Spleen (tissue), 11 donors: Measurements from ENCODE around the gene CASP3. TPM values are rescaled to one million over a fixed set of nuclear protein-coding genes. Genes with fewer than 3 reads are reported as not detected.

Experiments
- DNase-seq: peaks from one replicate; pipeline ENCODE4 v3.0.0-alpha.2; 2020
- H3K27ac ChIP-seq, 8 donors: fragments of 200-600 bp; sonication (generic) in 7 of 8; 1 replicate in 4 of 8; 2 replicates in 4 of 8; pipeline versions ENCODE4 v1.5.0 to v1.8.0; 2016 to 2021; ENCODE audit warnings: inconsistent platforms in 4 of 8, mild to moderate bottlenecking in 4 of 8, moderate library complexity in 1 of 8
- H3K27me3 ChIP-seq, 7 donors: fragments of 200-600 bp; sonication (generic) in 6 of 7; replicated peaks in 1 of 7; 1 replicate in 4 of 7; 2 replicates in 3 of 7; pipeline versions ENCODE4 v1.5.0 to v1.8.0; 2016 to 2021; ENCODE audit warnings: inconsistent platforms in 3 of 7, mild to moderate bottlenecking in 1 of 7
- H3K36me3 ChIP-seq, 6 donors: fragments of 200-600 bp; sonication (generic) in 5 of 6; 1 replicate in 4 of 6; 2 replicates in 2 of 6; pipeline versions ENCODE4 v1.5.0 to v1.8.0; 2016 to 2021; ENCODE audit warnings: inconsistent platforms in 2 of 6
- H3K4me1 ChIP-seq, 6 donors: fragments of 200-600 bp; sonication (generic) in 5 of 6; 1 replicate in 3 of 6; 2 replicates in 3 of 6; pipeline versions ENCODE4 v1.5.0 to v1.8.0; 2016 to 2021; ENCODE audit warnings: inconsistent platforms in 3 of 6
- H3K4me3 ChIP-seq, 8 donors: fragments of 200-600 bp; sonication (generic) in 7 of 8; 1 replicate in 4 of 8; 2 replicates in 4 of 8; pipeline versions ENCODE4 v1.5.0 to v1.8.0; 2016 to 2021; ENCODE audit warnings: inconsistent platforms in 4 of 8, mild to moderate bottlenecking in 4 of 8, moderate library complexity in 2 of 8
- H3K9me3 ChIP-seq, 8 donors: fragments of 200-600 bp; sonication (generic) in 7 of 8; 1 replicate in 4 of 8; 2 replicates in 4 of 8; pipeline versions ENCODE4 v1.5.0 to v1.8.0; 2016 to 2021; ENCODE audit warnings: inconsistent platforms in 4 of 8
- POLR2A ChIP-seq, 3 donors: fragments of 450-650 bp; IDR thresholded peaks; one replicate each; pipeline ENCODE4 v1.5.1; 2017; ENCODE audit warnings: antibody characterized with exemption in 3 of 3, mild to moderate bottlenecking in 1 of 3
- POLR2AphosphoS5 ChIP-seq, 3 donors: sonication (generic); formaldehyde crosslinking; IDR thresholded peaks; one replicate each; pipeline ENCODE4 v1.5.1; 2017; ENCODE audit warnings: antibody characterized with exemption in 3 of 3
- WGBS, 5 donors: extraction: QIAGEN DNeasy Blood & Tissue Kit in 3 of 5; methylation state at CpG; one replicate each; pipeline versions ENCODE4 v1.1.5 to v1.1.7; 2013 to 2018; 5-methylcytosine and 5-hydroxymethylcytosine counted together
- intact Hi-C: fragments of 100-400 bp; cut with DNase I; formaldehyde crosslinking; loops from one replicate; pipeline ENCODE4 v1.15.0; 2023; ENCODE audit warnings: low total_unique reads
- polyA plus RNA-seq, 3 donors: library from polyadenylated mRNA; stranded (reverse); fragments of 200-250 nt; gene quantifications; one replicate each; pipeline ENCODE4 v1.2.1, GENCODE V29; 2013
- total RNA-seq, 7 donors: library from RNA; depleted of rRNA in 3 of 7; stranded (reverse); fragments of >200 nt in 3 of 7; fragmentation: NEBNext Ultra II Directional in 4 of 7; extraction: Animal tissue kit (Norgen Biotek cat#: 25700) in 4 of 7; gene quantifications; one replicate each; pipeline versions ENCODE4 v1.1.0 to v1.2.1, GENCODE V29; 2016 to 2021
- TF ChIP-seq, protein P1 (sequence below), 11 experiments: fragments of 200-600 bp in 7 of 11; fragments of 450-650 bp in 4 of 11; sonication (generic) in 4 of 11; IDR thresholded peaks in 8 of 11; conservative IDR thresholded peaks in 3 of 11; 1 replicate in 7 of 11; 2 replicates in 4 of 11; pipeline versions ENCODE4 v1.4.0 to v1.8.0; 2016 to 2021; ENCODE audit warnings: antibody characterized with exemption in 11 of 11, inconsistent platforms in 4 of 11, mild to moderate bottlenecking in 1 of 11
- donor health status: healthy with polysubstance abuse.
- donor health status: DM: no; HTN: no; CAD: no; lungs with moderate emphysema.
- donor health status: DM: no; HTN: no; CAD: no.
- donor health status: Bipolar disorder and iron deficiency.
- donor health status: healthy.
- donor health status: DM: no; HTN: no; CAD: no.
- donor health status: DM: yes; HTN: yes; CAD: no.

The CASP3 gene
- total and polyA plus RNA-seq, 10 donors, result 12.1 to 48.3 (median 29.7) TPM

- H3K4me3 ChIP-seq, result peak overlapping the region; percentile 62 to 90 (median 78)
- intact Hi-C loops, result loop anchor here (10.0 kb wide), 1 partner anchor 103 kb away; no protein-coding TSS in a partner anchor
- H3K4me1 ChIP-seq, result peaks cover 39 to 80% (median 63%) of the 10 kb centered on the region in 6 donors
- DNase-seq, result no peak
- no peaks in the 10 kb centered on the region for H3K9me3 ChIP-seq
- H3K27ac ChIP-seq, result peak overlapping the region; percentile 93 to 99 (median 96)
- no peaks in the 10 kb centered on the region for H3K27me3 ChIP-seq
- H3K36me3 ChIP-seq, result peaks cover 0 to 41% (median 0%) of the 10 kb centered on the region in 6 donors
- 3 to 10% (median 8%) methylated on average over 6 of the region's 6 CpGs for WGBS, 5 donors
- no peak for TF ChIP-seq POLR2AphosphoS5 (IDR thresholded peaks at IDR 0.05)
Measured at GRCh38 chr4:184648054-184648312, 1.3 kb downstream of the CASP3 start.

DNA sequence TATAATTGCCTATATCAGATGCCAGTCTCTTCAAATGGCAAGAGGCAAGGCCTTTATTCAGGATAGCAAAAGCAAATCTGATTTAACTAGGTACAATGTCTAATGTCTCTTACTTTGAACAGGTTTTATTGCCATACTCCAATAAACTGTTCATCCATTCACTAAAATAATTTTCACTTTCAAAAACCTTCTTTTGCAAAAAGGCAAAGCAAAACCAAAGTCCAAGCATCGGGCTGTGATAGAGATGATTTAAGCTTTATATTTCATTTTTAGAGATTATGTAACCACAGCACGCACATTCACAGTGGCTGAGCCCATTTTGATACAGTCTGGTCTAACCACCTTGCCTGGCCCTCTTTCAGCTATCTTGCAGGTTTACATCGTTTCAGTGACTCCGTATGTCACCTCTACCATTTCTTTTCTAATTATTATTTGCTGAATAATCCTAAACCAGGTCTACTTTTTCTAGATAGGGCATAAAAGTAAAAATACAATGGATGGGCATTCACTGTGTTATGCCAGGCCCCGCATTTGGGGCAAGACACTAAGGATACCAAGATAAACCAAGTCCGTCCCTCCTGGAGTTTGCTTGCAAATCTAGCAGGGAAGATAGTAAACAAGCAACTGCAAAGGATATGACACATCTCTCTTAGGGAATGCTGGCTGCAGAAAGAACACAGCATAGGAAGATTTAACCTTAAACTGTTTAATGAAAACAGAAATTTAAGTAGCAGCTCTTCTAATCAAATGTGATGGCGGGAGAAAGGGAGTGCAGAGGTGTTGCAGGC is 1.8 kb downstream of the CASP3 start:
- DNase-seq, result no peak
- H3K4me1 ChIP-seq, result peaks cover 39 to 86% (median 65%) of the 10 kb centered on the region in 6 donors
- no peaks in the 10 kb centered on the region for H3K9me3 ChIP-seq
- 60 to 74% (median 63%) methylated on average over 7 of the region's 7 CpGs for WGBS, 5 donors
- no peaks in the 10 kb centered on the region for H3K27me3 ChIP-seq
- TF ChIP-seq POLR2A (IDR thresholded peaks at IDR 0.05) (no peak), POLR2AphosphoS5 (IDR thresholded peaks at IDR 0.05) (no peak)
- TF ChIP-seq, protein P1, sequence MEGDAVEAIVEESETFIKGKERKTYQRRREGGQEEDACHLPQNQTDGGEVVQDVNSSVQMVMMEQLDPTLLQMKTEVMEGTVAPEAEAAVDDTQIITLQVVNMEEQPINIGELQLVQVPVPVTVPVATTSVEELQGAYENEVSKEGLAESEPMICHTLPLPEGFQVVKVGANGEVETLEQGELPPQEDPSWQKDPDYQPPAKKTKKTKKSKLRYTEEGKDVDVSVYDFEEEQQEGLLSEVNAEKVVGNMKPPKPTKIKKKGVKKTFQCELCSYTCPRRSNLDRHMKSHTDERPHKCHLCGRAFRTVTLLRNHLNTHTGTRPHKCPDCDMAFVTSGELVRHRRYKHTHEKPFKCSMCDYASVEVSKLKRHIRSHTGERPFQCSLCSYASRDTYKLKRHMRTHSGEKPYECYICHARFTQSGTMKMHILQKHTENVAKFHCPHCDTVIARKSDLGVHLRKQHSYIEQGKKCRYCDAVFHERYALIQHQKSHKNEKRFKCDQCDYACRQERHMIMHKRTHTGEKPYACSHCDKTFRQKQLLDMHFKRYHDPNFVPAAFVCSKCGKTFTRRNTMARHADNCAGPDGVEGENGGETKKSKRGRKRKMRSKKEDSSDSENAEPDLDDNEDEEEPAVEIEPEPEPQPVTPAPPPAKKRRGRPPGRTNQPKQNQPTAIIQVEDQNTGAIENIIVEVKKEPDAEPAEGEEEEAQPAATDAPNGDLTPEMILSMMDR (IDR thresholded peaks at IDR 0.05 in 8 of 11, conservative IDR thresholded peaks at IDR 0.05 in 3 of 11), result no peak
- peak overlapping the region; percentile 62 to 90 (median 78) for H3K4me3 ChIP-seq
- intact Hi-C loops, result loop anchor here (10.0 kb wide), 1 partner anchor 103 kb away; no protein-coding TSS in a partner anchor
- peaks cover 0 to 46% (median 0%) of the 10 kb centered on the region in 6 donors for H3K36me3 ChIP-seq
- H3K27ac ChIP-seq, result peak overlapping the region in 6 of 8 donors; percentile 93 to 99 (median 98)

- TF ChIP-seq, protein P1 (IDR thresholded peaks at IDR 0.05 in 8 of 11, conservative IDR thresholded peaks at IDR 0.05 in 3 of 11), result no peak
- TF ChIP-seq POLR2A (IDR thresholded peaks at IDR 0.05) (no peak), POLR2AphosphoS5 (IDR thresholded peaks at IDR 0.05) (no peak)
- peaks cover 42 to 87% (median 74%) of the 10 kb centered on the region in 6 donors for H3K4me1 ChIP-seq
- H3K36me3 ChIP-seq, result peaks cover 0 to 60% (median 0%) of the 10 kb centered on the region in 6 donors
- WGBS, 5 donors, result 53 to 65% (median 63%) methylated on average over 6 of the region's 6 CpGs
- H3K9me3 ChIP-seq, result no peaks in the 10 kb centered on the region
- intact Hi-C loops, result loop anchor here (10.0 kb wide), 1 partner anchor 101 kb away; no protein-coding TSS in a partner anchor
- peak overlapping the region in 1 of 8 donors; percentile 89 for H3K4me3 ChIP-seq
- peak overlapping the region in 6 of 8 donors; percentile 7 to 99 (median 96) for H3K27ac ChIP-seq
- DNase-seq, result no peak
- no peaks in the 10 kb centered on the region for H3K27me3 ChIP-seq
Measured at GRCh38 chr4:184645904-184646610, 3.2 kb downstream of the CASP3 start.

DNA sequence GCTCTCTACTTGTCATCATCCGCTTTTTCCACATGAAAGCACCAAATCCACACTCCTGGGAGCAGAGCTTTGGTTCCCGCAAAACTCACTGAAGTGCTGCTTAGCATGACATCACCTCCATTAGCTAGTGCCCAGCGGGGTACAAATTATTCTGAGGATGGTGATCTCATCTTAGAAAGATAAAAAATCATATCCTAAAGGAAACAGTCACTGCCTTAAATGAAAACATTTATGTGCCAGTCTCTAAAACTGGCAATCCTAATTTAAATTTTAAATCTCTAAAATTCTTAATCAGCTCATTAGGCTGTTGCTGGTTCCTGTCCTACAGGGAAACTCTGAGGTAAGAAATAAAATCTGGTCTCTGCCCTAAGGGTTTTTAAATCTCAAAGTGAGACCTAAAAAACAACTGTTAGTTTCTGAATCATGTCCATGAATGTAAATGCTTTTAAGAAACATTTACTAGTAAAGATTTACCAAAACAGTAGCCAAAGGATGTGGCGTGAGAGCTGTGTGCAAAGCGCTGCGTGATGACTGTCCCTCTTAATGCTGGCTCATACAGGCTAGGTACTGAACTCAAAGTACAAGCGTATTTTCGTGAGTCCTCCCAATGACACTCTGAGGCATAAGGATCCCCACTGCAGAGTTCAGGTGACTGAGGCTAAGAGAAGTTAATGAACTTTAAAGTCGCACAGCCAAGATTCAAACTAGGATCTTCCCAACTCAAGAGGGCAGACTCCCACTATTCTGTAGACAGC is 4.5 kb downstream of the CASP3 start:
- 78 to 86% (median 83%) methylated on average over 8 to 9 of the region's 9 CpGs for WGBS, 5 donors
- H3K9me3 ChIP-seq, result no peaks in the 10 kb centered on the region
- no peaks in the 10 kb centered on the region for H3K27me3 ChIP-seq
- intact Hi-C loops, result loop anchor here (10.0 kb wide), 1 partner anchor 100 kb away; no protein-coding TSS in a partner anchor
- DNase-seq, result no peak
- H3K36me3 ChIP-seq, result peaks cover 0 to 62% (median 0%) of the 10 kb centered on the region in 6 donors
- H3K4me1 ChIP-seq, result peaks cover 38 to 89% (median 73%) of the 10 kb centered on the region in 6 donors
- TF ChIP-seq POLR2A (IDR thresholded peaks at IDR 0.05) (no peak), POLR2AphosphoS5 (IDR thresholded peaks at IDR 0.05) (no peak)
- TF ChIP-seq, protein P1 (IDR thresholded peaks at IDR 0.05 in 8 of 11, conservative IDR thresholded peaks at IDR 0.05 in 3 of 11), result no peak
- H3K27ac ChIP-seq, result peak overlapping the region in 4 of 8 donors; percentile 2 to 52 (median 21)
- H3K4me3 ChIP-seq, result no peak overlapping the region
